Keratinocyte (primary cell): ENCODE results near the gene CA5A.

Experiments
- CTCF ChIP-seq, 3 experiments: IDR thresholded peaks in 1 of 3; conservative IDR thresholded peaks in 1 of 3; optimal IDR thresholded peaks in 1 of 3; 2 replicates in 2 of 3; 3 replicates in 1 of 3; pipeline versions ENCODE3 to v1.5.1; 2011; ENCODE audit warnings: low read length in 3 of 3, mild to moderate bottlenecking in 3 of 3, moderate library complexity in 2 of 3, control low read depth in 1 of 3, inconsistent platforms in 1 of 3; ENCODE audit not compliant: insufficient read depth in 2 of 3; ENCODE audit errors: extremely low read depth in 1 of 3
- EZH2 ChIP-seq: IDR thresholded peaks from one replicate; pipeline ENCODE4 v1.6.1; 2012; ENCODE audit warnings: inconsistent platforms, mild to moderate bottlenecking, low read length, moderate library complexity

GRCh38 chr16:87841340-87842208 lies 94.8 kb downstream of the CA5A start:
- no peak for TF ChIP-seq CTCF (optimal IDR thresholded peaks at IDR 0.05 in 1 of 3, IDR thresholded peaks at IDR 0.05 in 1 of 3, conservative IDR thresholded peaks at IDR 0.05 in 1 of 3; ENCODE audit: extremely low read depth in 1 of 3, insufficient read depth in 2 of 3, low read length in 3 of 3)
- no peak for TF ChIP-seq EZH2
